Erythroblast (primary cell): ENCODE results near the gene TSSK6.

ENCODE experiments used
- GATA1 ChIP-seq: IDR thresholded peaks from 2 replicates; pipeline ENCODE4 v1.6.1; 2011; ENCODE audit warnings: low read depth, mild to moderate bottlenecking, control low read depth, low read length, moderate library complexity
- POLR2A ChIP-seq: IDR thresholded peaks from 2 replicates; pipeline ENCODE4 v1.6.1; 2011; ENCODE audit warnings: mild to moderate bottlenecking, low read length

- no peak for TF ChIP-seq POLR2A
- TF ChIP-seq GATA1 = no peak
Observed at GRCh38 chr19:19535311-19536191, 20.2 kb upstream of the TSSK6 start.
